ENCODE results near the gene ITPA.

GRCh38 chr20:3168079-3168828 lies 41.0 kb upstream of the ITPA start:
- TF ChIP-seq, protein P1, sequence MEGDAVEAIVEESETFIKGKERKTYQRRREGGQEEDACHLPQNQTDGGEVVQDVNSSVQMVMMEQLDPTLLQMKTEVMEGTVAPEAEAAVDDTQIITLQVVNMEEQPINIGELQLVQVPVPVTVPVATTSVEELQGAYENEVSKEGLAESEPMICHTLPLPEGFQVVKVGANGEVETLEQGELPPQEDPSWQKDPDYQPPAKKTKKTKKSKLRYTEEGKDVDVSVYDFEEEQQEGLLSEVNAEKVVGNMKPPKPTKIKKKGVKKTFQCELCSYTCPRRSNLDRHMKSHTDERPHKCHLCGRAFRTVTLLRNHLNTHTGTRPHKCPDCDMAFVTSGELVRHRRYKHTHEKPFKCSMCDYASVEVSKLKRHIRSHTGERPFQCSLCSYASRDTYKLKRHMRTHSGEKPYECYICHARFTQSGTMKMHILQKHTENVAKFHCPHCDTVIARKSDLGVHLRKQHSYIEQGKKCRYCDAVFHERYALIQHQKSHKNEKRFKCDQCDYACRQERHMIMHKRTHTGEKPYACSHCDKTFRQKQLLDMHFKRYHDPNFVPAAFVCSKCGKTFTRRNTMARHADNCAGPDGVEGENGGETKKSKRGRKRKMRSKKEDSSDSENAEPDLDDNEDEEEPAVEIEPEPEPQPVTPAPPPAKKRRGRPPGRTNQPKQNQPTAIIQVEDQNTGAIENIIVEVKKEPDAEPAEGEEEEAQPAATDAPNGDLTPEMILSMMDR (IDR thresholded peaks at IDR 0.05) = peak in 1 of 7 experiments; percentile 5
- peak; percentile 40 to 59 (median 54) for TF ChIP-seq POLR2A (IDR thresholded peaks at IDR 0.05)

All from body of pancreas (tissue), 4 donors.